Panc1 (cell line): Measurements from ENCODE around the gene UST. TPM values are rescaled to one million over a fixed set of nuclear protein-coding genes. Genes with fewer than 3 reads are reported as not detected.

ENCODE experiments used
- ATAC-seq: fragments of 200-7000 bp; cut with Tn5 transposase; 2 replicates; pipeline ENCODE4 v1.9.1; 2020; ENCODE audit warnings: mild to moderate bottlenecking, moderate library complexity
- BruUV-seq: library from RNA; stranded (reverse); fragments of 400-500 nt; replicated peaks from 2 replicates; lab custom pipeline; 2021; lab: Mats Ljungman, UMichigan
- CTCF ChIA-PET: fragments of 300-600 bp; sonication (Branson Sonifier 250); formaldehyde crosslinking; loops from one replicate; lab custom pipeline; 2022; ENCODE audit warnings: antibody characterized with exemption; lab: Charles Lee
- POLR2A ChIA-PET: fragments of 300-600 bp; sonication (Branson Sonifier 250); formaldehyde crosslinking; loops from one replicate; lab custom pipeline; 2022; ENCODE audit warnings: antibody characterized with exemption; lab: Charles Lee
- DNase-seq: peaks from one replicate; pipeline ENCODE4 v3.0.0-alpha.2; 2010; ENCODE audit warnings: low read depth, low spot score
- H3K27ac ChIP-seq: 2 replicates; pipeline ENCODE4 v1.5.1; 2011; ENCODE audit warnings: mild to moderate bottlenecking, low read length, inconsistent platforms
- H3K27me3 ChIP-seq: fragments of 200-500 bp; sonication (Bioruptor generic); 2 replicates; pipeline ENCODE4 v1.6.0; 2014; ENCODE audit warnings: low read length, inconsistent platforms; ENCODE audit not compliant: control insufficient read depth, insufficient read depth
- H3K36me3 ChIP-seq: fragments of 200-500 bp; sonication (Bioruptor generic); 2 replicates; pipeline ENCODE4 v1.5.1; 2014; ENCODE audit warnings: inconsistent platforms, mild to moderate bottlenecking, low read length, moderate library complexity; ENCODE audit not compliant: control insufficient read depth, insufficient read depth
- H3K4me1 ChIP-seq: 2 replicates; pipeline ENCODE4 v1.5.1; 2011; ENCODE audit warnings: inconsistent platforms, mild to moderate bottlenecking, low read length, moderate library complexity; ENCODE audit not compliant: control insufficient read depth, insufficient read depth
- H3K4me3 ChIP-seq, 2 experiments: 2 replicates each; pipeline ENCODE4 v1.5.1; 2011 to 2012; ENCODE audit warnings: low read depth in 2 of 2, low read length in 2 of 2, mild to moderate bottlenecking in 2 of 2, inconsistent platforms in 1 of 2, moderate library complexity in 1 of 2
- H3K9me3 ChIP-seq: fragments of 200-500 bp; sonication (Bioruptor generic); 2 replicates; pipeline ENCODE4 v1.5.1; 2014; ENCODE audit warnings: low read depth, mild to moderate bottlenecking, inconsistent platforms, low read length, moderate library complexity; ENCODE audit not compliant: control insufficient read depth, insufficient read depth
- POLR2AphosphoS5 ChIP-seq: IDR thresholded peaks from 2 replicates; pipeline ENCODE4 v1.6.1; 2012; ENCODE audit warnings: mild to moderate bottlenecking, low read depth, low read length, moderate library complexity
- SIN3A ChIP-seq: IDR thresholded peaks from 2 replicates; pipeline ENCODE4 v1.6.1; 2012; ENCODE audit warnings: low read depth, mild to moderate bottlenecking, low read length, moderate library complexity, borderline replicate concordance; ENCODE audit not compliant: insufficient read depth
- TCF7L2 ChIP-seq: IDR thresholded peaks from 2 replicates; pipeline ENCODE4 v1.6.1; 2011; ENCODE audit warnings: mild to moderate bottlenecking, low read depth, low read length, inconsistent platforms
- in situ Hi-C: cut with HindIII; loops from 2 replicates; pipeline ENCODE4 v1.10.0; 2016; ENCODE audit warnings: low sequenced_read_pairs, low pct_unique_long_range_greater_than_20kb
- intact Hi-C: fragments of 100-400 bp; cut with micrococcal nuclease; formaldehyde crosslinking; loops from one replicate; pipeline ENCODE4 v1.10.0; 2022; ENCODE audit not compliant: unreplicated experiment
- total RNA-seq: library from RNA; stranded (reverse); gene quantifications from one replicate; pipeline ENCODE4 v1.2.1, GENCODE V29; 2021; ENCODE audit not compliant: unreplicated experiment
- TF ChIP-seq, protein P1 (sequence below), 2 experiments: IDR thresholded peaks; 2 replicates each; pipeline ENCODE4 v1.6.1; 2011 to 2012; ENCODE audit warnings: low read depth in 2 of 2, control low read depth in 1 of 2, low read length in 1 of 2, mild to moderate bottlenecking in 1 of 2, moderate library complexity in 1 of 2; ENCODE audit not compliant: insufficient read depth in 1 of 2
- TF ChIP-seq, protein P2 (sequence below): fragments of 450-650 bp; IDR thresholded peaks from 2 replicates; pipeline ENCODE4 v1.5.1; 2017; ENCODE audit warnings: mild to moderate bottlenecking

The UST gene
- total RNA-seq, 1 experiment from 2014 or later, result 0.15 TPM

DNA sequence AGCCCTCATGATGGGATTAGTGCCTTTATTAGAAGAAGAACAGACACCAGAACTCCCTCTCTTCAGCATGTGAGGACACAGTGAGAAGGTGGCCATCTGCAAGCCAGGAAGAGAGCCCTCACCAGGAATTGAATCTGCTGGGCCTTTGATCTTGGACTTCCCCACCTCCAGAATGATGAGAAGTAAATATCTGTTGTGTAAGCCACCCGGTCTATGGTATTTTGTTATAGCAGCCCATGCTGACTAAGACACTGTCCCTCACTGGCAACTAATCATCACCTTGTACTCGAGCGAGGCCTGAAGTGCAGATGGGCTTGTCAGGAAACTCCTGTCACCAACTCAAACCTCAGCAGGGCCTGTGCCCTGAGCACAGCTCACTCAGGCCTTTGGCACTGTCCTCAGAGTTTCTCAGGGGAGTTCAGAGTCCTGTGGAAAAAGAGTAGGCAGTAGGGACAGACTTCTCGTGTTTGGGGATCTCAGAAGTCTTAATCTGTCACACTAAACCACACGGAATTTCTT lies 62.0 kb downstream of the UST start:
- no TSS peak for BruUV-seq
- in situ Hi-C loops, result no loop called here

DNA sequence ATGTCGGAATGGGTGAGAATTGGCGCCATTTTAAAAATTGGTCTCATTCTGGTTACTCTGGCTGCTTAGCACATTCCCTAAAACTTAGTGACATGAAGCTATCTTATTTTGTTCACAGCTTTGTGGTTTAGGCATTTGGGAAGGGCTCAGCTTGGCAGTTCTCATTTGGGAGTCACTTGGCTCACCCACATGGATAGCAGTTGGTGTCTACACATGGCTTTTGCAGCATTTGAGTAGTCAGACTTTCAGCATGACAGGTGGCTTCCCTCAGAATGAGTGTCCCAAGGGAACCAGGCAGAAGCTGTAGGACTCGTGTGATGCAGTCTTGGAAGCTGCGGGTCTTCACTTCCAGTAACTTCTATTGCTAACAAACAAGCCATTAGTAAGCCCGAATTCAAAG lies 64.6 kb downstream of the UST start:
- CTCF ChIA-PET, result no interaction called here
- no peak for TF ChIP-seq SIN3A
- TF ChIP-seq POLR2AphosphoS5, result no peak
- TF ChIP-seq, protein P1, sequence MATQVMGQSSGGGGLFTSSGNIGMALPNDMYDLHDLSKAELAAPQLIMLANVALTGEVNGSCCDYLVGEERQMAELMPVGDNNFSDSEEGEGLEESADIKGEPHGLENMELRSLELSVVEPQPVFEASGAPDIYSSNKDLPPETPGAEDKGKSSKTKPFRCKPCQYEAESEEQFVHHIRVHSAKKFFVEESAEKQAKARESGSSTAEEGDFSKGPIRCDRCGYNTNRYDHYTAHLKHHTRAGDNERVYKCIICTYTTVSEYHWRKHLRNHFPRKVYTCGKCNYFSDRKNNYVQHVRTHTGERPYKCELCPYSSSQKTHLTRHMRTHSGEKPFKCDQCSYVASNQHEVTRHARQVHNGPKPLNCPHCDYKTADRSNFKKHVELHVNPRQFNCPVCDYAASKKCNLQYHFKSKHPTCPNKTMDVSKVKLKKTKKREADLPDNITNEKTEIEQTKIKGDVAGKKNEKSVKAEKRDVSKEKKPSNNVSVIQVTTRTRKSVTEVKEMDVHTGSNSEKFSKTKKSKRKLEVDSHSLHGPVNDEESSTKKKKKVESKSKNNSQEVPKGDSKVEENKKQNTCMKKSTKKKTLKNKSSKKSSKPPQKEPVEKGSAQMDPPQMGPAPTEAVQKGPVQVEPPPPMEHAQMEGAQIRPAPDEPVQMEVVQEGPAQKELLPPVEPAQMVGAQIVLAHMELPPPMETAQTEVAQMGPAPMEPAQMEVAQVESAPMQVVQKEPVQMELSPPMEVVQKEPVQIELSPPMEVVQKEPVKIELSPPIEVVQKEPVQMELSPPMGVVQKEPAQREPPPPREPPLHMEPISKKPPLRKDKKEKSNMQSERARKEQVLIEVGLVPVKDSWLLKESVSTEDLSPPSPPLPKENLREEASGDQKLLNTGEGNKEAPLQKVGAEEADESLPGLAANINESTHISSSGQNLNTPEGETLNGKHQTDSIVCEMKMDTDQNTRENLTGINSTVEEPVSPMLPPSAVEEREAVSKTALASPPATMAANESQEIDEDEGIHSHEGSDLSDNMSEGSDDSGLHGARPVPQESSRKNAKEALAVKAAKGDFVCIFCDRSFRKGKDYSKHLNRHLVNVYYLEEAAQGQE (IDR thresholded peaks at IDR 0.05; ENCODE audit: insufficient read depth in 1 of 2, low read depth in 2 of 2, low read length in 1 of 2), result no peak
- TF ChIP-seq TCF7L2, result no peak
- TF ChIP-seq, protein P2, sequence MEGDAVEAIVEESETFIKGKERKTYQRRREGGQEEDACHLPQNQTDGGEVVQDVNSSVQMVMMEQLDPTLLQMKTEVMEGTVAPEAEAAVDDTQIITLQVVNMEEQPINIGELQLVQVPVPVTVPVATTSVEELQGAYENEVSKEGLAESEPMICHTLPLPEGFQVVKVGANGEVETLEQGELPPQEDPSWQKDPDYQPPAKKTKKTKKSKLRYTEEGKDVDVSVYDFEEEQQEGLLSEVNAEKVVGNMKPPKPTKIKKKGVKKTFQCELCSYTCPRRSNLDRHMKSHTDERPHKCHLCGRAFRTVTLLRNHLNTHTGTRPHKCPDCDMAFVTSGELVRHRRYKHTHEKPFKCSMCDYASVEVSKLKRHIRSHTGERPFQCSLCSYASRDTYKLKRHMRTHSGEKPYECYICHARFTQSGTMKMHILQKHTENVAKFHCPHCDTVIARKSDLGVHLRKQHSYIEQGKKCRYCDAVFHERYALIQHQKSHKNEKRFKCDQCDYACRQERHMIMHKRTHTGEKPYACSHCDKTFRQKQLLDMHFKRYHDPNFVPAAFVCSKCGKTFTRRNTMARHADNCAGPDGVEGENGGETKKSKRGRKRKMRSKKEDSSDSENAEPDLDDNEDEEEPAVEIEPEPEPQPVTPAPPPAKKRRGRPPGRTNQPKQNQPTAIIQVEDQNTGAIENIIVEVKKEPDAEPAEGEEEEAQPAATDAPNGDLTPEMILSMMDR, result no peak
- Histone ChIP-seq H3K4me1 (no peaks in the 10 kb centered on the region), H3K4me3 (no peak overlapping the region), H3K27ac (no peak overlapping the region), H3K9me3 (no peaks in the 10 kb centered on the region), H3K27me3 (no peaks in the 10 kb centered on the region), H3K36me3 (no peaks in the 10 kb centered on the region)
- no TSS peak for BruUV-seq
- ATAC-seq (no peak), DNase-seq (no peak)
- in situ Hi-C loops, result no loop called here
- POLR2A ChIA-PET, result no interaction called here
- intact Hi-C loops, result no loop called here

More for the DNA sequence above, 62.0 kb downstream of the UST start:
- Histone ChIP-seq H3K27me3 (no peaks in the 10 kb centered on the region), H3K4me3 (no peak overlapping the region), H3K27ac (no peak overlapping the region), H3K36me3 (no peaks in the 10 kb centered on the region), H3K4me1 (no peaks in the 10 kb centered on the region), H3K9me3 (no peaks in the 10 kb centered on the region)
- intact Hi-C loops, result no loop called here
- POLR2A ChIA-PET, result no interaction called here
- CTCF ChIA-PET, result no interaction called here
- ATAC-seq (no peak), DNase-seq (no peak)
- TF ChIP-seq, protein P1 (IDR thresholded peaks at IDR 0.05; ENCODE audit: insufficient read depth in 1 of 2, low read depth in 2 of 2, low read length in 1 of 2), result no peak
- no peak for TF ChIP-seq SIN3A
- TF ChIP-seq TCF7L2, result no peak
- no peak for TF ChIP-seq POLR2AphosphoS5
- TF ChIP-seq, protein P2, result no peak
